Measurements from ENCODE around the gene FHAD1. TPM values are rescaled to one million over a fixed set of nuclear protein-coding genes. Genes with fewer than 3 reads are reported as not detected.

Gene FHAD1
- polyA plus RNA-seq, 1 of the 3 experiments (the other 2 are of a cell fraction) = 0.48 TPM

DNA sequence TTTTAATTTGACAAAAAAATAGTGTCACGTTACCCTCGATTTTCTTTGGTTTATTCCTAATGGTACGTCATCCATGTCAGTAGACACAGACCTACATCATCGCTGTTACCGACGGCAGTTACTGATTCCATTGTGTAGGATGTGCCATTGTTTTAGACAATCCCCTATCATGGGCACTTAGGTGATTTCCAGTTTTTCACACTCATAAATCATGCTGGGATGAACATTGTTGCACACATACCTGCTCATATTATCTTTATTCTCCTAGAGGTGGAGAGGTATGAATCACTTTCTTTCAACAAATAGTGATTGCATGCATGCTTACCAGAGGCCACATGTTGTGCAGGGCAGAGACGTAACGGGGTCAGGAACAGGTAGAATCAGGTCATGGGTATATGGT, 83.0 kb downstream of the FHAD1 start:
- Histone ChIP-seq H3K9ac (no peak overlapping the region), H3K9me3 (no peaks in the 10 kb centered on the region), H3K36me3 (replicated peaks in 1 of 2; ENCODE audit: control insufficient read depth in 1 of 2, insufficient read depth in 2 of 2, low read length in 1 of 2) (no peaks in the 10 kb centered on the region), H3K27ac (ENCODE audit: low read depth in 2 of 2, low read length in 1 of 2) (no peak overlapping the region), H4K20me1 (ENCODE audit: insufficient read depth) (no peaks in the 10 kb centered on the region), H3K79me2 (ENCODE audit: insufficient read depth) (no peaks in the 10 kb centered on the region), H3K4me1 (ENCODE audit: control insufficient read depth in 1 of 2, insufficient read depth in 2 of 2, low read depth in 1 of 2, low read length in 1 of 2) (peaks cover 4 to 37% of the 10 kb centered on the region in 2 experiments; a peak in 1 of 4 replicates), H3K4me2 (no peak overlapping the region), H2AFZ (ENCODE audit: low read depth) (no peak overlapping the region), H3F3A (replicated peaks; ENCODE audit: insufficient read depth) (no peaks in the 10 kb centered on the region), H3K27me3 (ENCODE audit: insufficient read depth) (no peaks in the 10 kb centered on the region), H3K9me2 (no peaks in the 10 kb centered on the region), H3K4me3 (ENCODE audit: low read depth in 2 of 2, low read length in 1 of 2) (no peak overlapping the region)
- ChIA-PET POLR2A (no interaction called here), CTCF (interaction anchor here (2.7 kb wide), 1 partner anchor 101 kb away, joined by 14 read pairs; no protein-coding TSS in a partner anchor)
- WGBS (ENCODE audit: low lambda C conversion rate) = 96% methylated on average over 8 of the region's 8 CpGs
- TF ChIP-seq NRF1 (IDR thresholded peaks at IDR 0.05; ENCODE audit: low read depth, low read length) = no peak
- no peak for TF ChIP-seq YY1 (IDR thresholded peaks at IDR 0.05; ENCODE audit: low read depth)
- no peak for TF ChIP-seq GABPA (IDR thresholded peaks at IDR 0.05; ENCODE audit: low read depth)
- no peak for TF ChIP-seq MXI1 (IDR thresholded peaks at IDR 0.05; ENCODE audit: low read depth, low read length)
- TF ChIP-seq EZH2phosphoT487 (IDR thresholded peaks at IDR 0.05; ENCODE audit: borderline replicate concordance, low read depth) = no peak
- TF ChIP-seq POLR2AphosphoS5 (IDR thresholded peaks at IDR 0.05; ENCODE audit: low read depth, low read length) = no peak
- TF ChIP-seq JUND (IDR thresholded peaks at IDR 0.05) = no peak
- no peak for TF ChIP-seq FOXM1 (IDR thresholded peaks at IDR 0.05; ENCODE audit: low read depth)
- no peak for TF ChIP-seq MEF2A (IDR thresholded peaks at IDR 0.05; ENCODE audit: borderline replicate concordance, low read depth)
- TF ChIP-seq ELF1 (IDR thresholded peaks at IDR 0.05) = no peak
- TF ChIP-seq EP300 (IDR thresholded peaks at IDR 0.05; ENCODE audit: borderline replicate concordance in 1 of 2, low read depth in 1 of 2, low read length in 1 of 2) = no peak
- no peak for TF ChIP-seq SMC3 (IDR thresholded peaks at IDR 0.05; ENCODE audit: low read depth, low read length)
- TF ChIP-seq TCF12 (IDR thresholded peaks at IDR 0.05) = no peak
- DNase-seq = no peak

DNA sequence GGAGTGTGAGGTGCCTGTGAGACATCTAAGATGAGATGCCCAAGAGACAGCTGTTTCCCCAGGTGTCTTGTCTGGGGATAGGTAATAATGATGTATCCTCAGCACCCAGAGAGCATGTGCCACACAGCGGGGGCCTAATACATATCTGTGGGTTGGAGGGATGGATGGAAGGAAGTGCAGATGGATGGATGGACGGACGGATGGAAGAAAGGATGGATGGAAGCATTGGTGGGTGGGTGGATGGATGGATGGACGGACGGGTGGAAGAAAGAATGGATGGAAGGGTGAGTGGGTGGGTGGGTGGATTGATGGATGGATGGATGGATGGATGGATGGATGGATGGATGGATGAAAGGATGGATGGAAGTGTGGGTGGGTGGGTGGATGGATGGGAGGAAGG, 84.2 kb downstream of the FHAD1 start:
- no peaks in the 10 kb centered on the region for H4K20me1 ChIP-seq (ENCODE audit: insufficient read depth)
- no peak for DNase-seq
- no peak overlapping the region for H3K27ac ChIP-seq (ENCODE audit: low read depth in 2 of 2, low read length in 1 of 2)
- CTCF ChIA-PET = interaction anchor here (1.5 to 2.7 kb wide), 2 partner anchors 8 to 100 kb away, joined by 7 to 14 read pairs; no protein-coding TSS in a partner anchor
- H3K9me2 ChIP-seq = no peaks in the 10 kb centered on the region
- H3K9ac ChIP-seq = no peak overlapping the region
- 97% methylated on average over 5 of the region's 5 CpGs for WGBS (ENCODE audit: low lambda C conversion rate)
- TF ChIP-seq FOXM1 (IDR thresholded peaks at IDR 0.05; ENCODE audit: low read depth) = no peak
- TF ChIP-seq TEAD4 (IDR thresholded peaks at IDR 0.05; ENCODE audit: borderline replicate concordance, insufficient read depth) = no peak
- TF ChIP-seq RCOR1 (IDR thresholded peaks at IDR 0.05; ENCODE audit: low read length) = no peak
- no peak for TF ChIP-seq EP300 (IDR thresholded peaks at IDR 0.05; ENCODE audit: borderline replicate concordance in 1 of 2, low read depth in 1 of 2, low read length in 1 of 2)
- TF ChIP-seq, protein P1, sequence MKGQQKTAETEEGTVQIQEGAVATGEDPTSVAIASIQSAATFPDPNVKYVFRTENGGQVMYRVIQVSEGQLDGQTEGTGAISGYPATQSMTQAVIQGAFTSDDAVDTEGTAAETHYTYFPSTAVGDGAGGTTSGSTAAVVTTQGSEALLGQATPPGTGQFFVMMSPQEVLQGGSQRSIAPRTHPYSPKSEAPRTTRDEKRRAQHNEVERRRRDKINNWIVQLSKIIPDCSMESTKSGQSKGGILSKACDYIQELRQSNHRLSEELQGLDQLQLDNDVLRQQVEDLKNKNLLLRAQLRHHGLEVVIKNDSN (IDR thresholded peaks at IDR 0.05; ENCODE audit: borderline replicate concordance, low read depth) = no peak
- no peak for TF ChIP-seq NRF1 (IDR thresholded peaks at IDR 0.05; ENCODE audit: low read depth, low read length)
- TF ChIP-seq EZH2phosphoT487 (IDR thresholded peaks at IDR 0.05; ENCODE audit: borderline replicate concordance, low read depth) = no peak
- no peak for TF ChIP-seq ELF1 (IDR thresholded peaks at IDR 0.05)
- TF ChIP-seq, protein P2, sequence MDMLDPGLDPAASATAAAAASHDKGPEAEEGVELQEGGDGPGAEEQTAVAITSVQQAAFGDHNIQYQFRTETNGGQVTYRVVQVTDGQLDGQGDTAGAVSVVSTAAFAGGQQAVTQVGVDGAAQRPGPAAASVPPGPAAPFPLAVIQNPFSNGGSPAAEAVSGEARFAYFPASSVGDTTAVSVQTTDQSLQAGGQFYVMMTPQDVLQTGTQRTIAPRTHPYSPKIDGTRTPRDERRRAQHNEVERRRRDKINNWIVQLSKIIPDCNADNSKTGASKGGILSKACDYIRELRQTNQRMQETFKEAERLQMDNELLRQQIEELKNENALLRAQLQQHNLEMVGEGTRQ (IDR thresholded peaks at IDR 0.05; ENCODE audit: borderline replicate concordance, low read depth, low read length) = no peak
- no peak for TF ChIP-seq GABPA (IDR thresholded peaks at IDR 0.05; ENCODE audit: low read depth)
- TF ChIP-seq FOSL2 (IDR thresholded peaks at IDR 0.05; ENCODE audit: borderline replicate concordance, low read depth) = no peak
- TF ChIP-seq, protein P3, sequence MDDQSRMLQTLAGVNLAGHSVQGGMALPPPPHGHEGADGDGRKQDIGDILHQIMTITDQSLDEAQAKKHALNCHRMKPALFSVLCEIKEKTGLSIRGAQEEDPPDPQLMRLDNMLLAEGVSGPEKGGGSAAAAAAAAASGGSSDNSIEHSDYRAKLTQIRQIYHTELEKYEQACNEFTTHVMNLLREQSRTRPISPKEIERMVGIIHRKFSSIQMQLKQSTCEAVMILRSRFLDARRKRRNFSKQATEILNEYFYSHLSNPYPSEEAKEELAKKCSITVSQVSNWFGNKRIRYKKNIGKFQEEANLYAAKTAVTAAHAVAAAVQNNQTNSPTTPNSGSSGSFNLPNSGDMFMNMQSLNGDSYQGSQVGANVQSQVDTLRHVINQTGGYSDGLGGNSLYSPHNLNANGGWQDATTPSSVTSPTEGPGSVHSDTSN (IDR thresholded peaks at IDR 0.05) = no peak
- no peak for TF ChIP-seq CHD2 (IDR thresholded peaks at IDR 0.05; ENCODE audit: low read length, partially characterized antibody)
- no peak for TF ChIP-seq SIN3A (IDR thresholded peaks at IDR 0.05; ENCODE audit: borderline replicate concordance, low read depth, low read length)
- H3K4me2 ChIP-seq = no peak overlapping the region
- no peaks in the 10 kb centered on the region for H3K9me3 ChIP-seq
- no peak overlapping the region for H2AFZ ChIP-seq (ENCODE audit: low read depth)
- H3K4me1 ChIP-seq (ENCODE audit: control insufficient read depth in 1 of 2, insufficient read depth in 2 of 2, low read depth in 1 of 2, low read length in 1 of 2) = peaks cover 4 to 31% of the 10 kb centered on the region in 2 experiments; a peak in 1 of 4 replicates
- H3K36me3 ChIP-seq (replicated peaks in 1 of 2; ENCODE audit: control insufficient read depth in 1 of 2, insufficient read depth in 2 of 2, low read length in 1 of 2) = no peaks in the 10 kb centered on the region
- no peaks in the 10 kb centered on the region for H3K27me3 ChIP-seq (ENCODE audit: insufficient read depth)
- H3K79me2 ChIP-seq (ENCODE audit: insufficient read depth) = no peaks in the 10 kb centered on the region
- POLR2A ChIA-PET = no interaction called here
- H3K4me3 ChIP-seq (ENCODE audit: low read depth in 2 of 2, low read length in 1 of 2) = no peak overlapping the region
- H3F3A ChIP-seq (replicated peaks; ENCODE audit: insufficient read depth) = no peaks in the 10 kb centered on the region

Measured in SK-N-SH (cell line).